Adipose tissue (tissue), 3 donors: ENCODE measurements around the gene VWA5A. TPM values are rescaled to one million over a fixed set of nuclear protein-coding genes. Genes with fewer than 3 reads are reported as not detected.
"Not testable (repeated sequence)": the region's sequence is repeated elsewhere in the genome, so short reads cannot be mapped to it uniquely, and the experiment has no call there.

Source experiments
- H3K27ac ChIP-seq: one replicate; pipeline ENCODE4 v1.5.1; 2013; ENCODE audit warnings: low read depth, low read length
- WGBS, 3 donors: extraction: QIAGEN DNeasy Blood & Tissue Kit; methylation state at CpG; one replicate each; pipeline ENCODE4 v1.1.7; 2013; 5-methylcytosine and 5-hydroxymethylcytosine counted together
- polyA plus RNA-seq, 3 donors: library from polyadenylated mRNA; stranded (reverse); fragments of 200-250 nt; gene quantifications; one replicate each; pipeline ENCODE4 v1.2.3, GENCODE V29; 2013
- donor health status: healthy with polysubstance abuse.
- donor health status: Bipolar disorder and iron deficiency.
- donor health status: healthy.

Gene VWA5A
- polyA plus RNA-seq, 3 donors, result 9.2 to 15.0 (median 10.7) TPM

DNA sequence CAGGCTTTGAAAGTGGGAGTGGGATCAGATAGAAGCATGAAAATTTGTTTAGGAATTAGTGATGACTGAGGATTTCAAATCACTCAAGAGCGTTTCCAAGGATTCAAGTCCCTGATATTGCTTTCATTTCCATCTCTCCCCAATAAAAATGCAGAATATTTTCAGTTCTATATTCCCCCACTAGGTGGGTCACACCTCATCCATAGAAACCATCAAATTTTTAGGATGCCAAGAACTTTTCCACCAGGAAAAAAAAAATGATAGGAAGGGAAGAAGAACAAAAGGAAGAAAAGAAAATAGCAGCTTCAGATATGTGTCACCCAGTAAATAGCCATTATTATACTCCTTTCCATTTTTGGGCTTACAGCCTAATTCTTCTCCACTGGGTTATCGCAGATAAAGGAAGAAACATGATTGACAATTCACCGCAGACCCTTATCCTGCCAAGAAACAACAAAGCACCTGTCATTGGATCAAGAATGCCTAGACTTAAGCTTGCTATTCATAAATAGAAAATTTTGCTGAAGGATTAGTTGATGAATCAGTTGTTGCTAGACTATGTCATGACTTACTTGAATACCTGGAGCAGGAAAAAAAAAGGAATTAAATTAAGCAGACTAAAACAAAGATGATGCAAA lies 37.6 kb downstream of the VWA5A start:
- WGBS, 3 donors, result 84 to 96% (median 91%) methylated on average over 3 of the region's 3 CpGs

DNA sequence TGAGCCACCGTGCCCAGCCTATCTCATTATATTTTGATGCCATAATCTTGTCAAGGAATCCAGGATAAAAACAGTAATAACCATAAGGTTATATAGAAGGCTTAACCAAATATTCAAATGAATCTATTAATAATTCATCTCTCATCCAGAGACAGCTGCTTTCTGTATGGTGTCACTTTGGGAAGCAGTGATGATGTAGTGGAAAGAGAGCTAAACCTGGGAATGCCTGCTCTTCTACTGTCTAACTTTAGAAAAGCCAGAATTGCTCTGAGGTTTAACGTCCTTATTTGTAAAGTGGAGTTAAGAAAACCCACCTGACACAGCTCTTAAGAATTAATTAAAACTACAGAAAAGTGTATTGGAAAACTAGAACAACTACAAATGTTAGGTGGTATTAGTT lies 38.6 kb downstream of the VWA5A start:
- no peak overlapping the region for H3K27ac ChIP-seq
- 75 to 83% (median 78%) methylated on average over 2 of the region's 2 CpGs for WGBS, 3 donors

More for the DNA sequence above, 37.6 kb downstream of the VWA5A start:
- no peak overlapping the region for H3K27ac ChIP-seq

DNA sequence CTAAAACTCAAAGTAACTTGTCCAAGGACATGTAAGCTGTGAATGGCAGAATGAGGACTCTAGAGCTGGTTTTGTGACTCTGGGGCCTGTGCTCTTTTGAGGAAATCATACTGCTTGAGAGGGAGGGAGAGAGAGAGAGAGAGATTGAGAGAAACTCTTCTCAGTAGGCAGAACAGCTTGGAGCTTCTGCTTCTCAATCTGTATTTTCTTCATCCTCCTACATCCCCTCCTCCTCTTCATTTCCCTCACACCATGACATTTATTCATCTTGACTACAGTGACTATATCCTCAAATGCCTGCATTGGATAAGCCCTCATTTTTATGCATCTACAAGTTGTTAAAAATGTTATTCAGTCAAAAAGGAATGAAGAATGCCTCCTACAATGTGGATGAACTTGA lies 44.2 kb downstream of the VWA5A start:
- H3K27ac ChIP-seq, result no peak overlapping the region

DNA sequence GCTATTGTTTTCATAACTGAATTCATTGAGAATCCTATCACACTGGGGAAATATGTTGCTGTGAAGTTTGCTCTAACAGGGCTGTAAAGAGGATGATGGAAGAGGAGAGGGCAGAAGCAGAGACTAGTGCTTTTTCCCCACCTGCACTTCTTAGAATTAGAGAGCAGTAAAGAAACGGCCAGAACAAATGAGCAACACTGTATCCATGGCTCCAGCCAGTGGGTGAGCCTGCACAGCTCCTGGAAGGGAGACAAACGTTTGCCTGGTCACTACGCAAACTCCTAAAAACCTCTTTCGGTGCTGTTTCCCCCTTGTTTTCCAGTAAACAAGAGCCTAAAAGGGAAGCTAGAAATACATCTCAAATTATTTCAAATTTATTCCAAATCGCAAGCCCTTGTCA lies 45.7 kb downstream of the VWA5A start:
- WGBS, 3 donors, result 60 to 81% (median 72%) methylated on average over 5 of the region's 5 CpGs
- H3K27ac ChIP-seq, result no peak overlapping the region

DNA sequence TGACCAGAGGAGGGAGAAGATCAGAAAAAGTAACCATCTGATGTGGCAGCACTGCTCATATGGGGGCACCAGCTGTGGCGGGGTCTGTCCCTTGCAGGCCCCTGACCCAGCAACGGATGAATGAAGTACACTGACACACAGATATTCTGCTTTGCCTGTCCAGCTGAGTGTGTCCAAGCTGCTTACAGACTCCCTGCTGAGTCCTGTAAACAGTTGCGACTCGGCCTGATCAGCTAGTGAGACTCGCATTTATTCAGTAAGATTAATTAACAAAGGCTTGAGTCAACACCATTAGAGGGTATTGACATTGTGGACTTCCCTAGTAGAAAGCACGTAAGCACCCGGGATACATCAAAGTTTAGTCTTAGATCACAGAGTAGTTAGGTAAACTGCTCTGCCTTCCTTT lies 52.6 kb downstream of the VWA5A start:
- WGBS, 3 donors, result 36 to 62% (median 61%) methylated on average over 7 of the region's 7 CpGs
- no peak overlapping the region for H3K27ac ChIP-seq

DNA sequence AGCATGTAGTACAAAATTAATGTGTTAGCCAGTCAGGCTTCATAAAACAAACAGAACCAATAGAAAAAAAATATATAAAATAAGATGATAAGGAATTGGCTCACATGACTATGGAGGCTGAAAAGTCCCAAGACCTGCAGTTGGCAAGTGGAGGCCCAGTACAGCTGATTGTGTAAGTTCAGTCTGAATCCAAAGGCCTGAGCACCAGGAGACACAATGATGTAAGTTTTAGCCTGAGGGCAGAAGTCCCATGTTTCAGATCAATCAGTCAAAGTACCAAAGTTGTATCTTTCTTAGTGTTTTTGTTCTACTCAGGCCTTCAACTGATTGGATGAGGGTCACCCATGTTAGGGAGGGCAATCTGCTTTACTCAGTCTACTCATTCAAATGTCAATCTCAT lies 53.5 kb downstream of the VWA5A start:
- H3K27ac ChIP-seq, result no peak overlapping the region

DNA sequence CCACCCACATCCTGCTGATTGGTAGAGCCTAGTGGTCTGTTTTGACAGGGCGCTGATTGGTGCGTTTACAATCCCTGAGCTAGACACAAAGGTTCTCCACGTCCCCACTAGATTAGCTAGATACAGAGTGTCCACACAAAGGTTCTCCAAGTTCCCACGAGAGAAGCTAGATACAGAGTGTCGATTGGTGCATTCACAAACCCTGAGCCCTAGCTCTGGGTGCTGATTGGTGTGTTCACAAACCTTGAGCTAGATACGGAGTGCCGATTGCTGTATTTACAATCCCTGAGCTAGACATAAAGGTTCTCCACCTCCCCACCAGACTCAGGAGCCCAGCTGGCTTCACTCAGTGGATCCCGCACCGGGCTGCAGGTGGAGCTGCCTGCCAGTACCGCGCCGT lies 55.1 kb downstream of the VWA5A start:
- 80 to 100% methylated on average over 1 to 2 of the region's 12 CpGs; no CpG with 5 or more reads in 1 of the 3 donors for WGBS, 3 donors
- not testable (repeated sequence) for H3K27ac ChIP-seq

DNA sequence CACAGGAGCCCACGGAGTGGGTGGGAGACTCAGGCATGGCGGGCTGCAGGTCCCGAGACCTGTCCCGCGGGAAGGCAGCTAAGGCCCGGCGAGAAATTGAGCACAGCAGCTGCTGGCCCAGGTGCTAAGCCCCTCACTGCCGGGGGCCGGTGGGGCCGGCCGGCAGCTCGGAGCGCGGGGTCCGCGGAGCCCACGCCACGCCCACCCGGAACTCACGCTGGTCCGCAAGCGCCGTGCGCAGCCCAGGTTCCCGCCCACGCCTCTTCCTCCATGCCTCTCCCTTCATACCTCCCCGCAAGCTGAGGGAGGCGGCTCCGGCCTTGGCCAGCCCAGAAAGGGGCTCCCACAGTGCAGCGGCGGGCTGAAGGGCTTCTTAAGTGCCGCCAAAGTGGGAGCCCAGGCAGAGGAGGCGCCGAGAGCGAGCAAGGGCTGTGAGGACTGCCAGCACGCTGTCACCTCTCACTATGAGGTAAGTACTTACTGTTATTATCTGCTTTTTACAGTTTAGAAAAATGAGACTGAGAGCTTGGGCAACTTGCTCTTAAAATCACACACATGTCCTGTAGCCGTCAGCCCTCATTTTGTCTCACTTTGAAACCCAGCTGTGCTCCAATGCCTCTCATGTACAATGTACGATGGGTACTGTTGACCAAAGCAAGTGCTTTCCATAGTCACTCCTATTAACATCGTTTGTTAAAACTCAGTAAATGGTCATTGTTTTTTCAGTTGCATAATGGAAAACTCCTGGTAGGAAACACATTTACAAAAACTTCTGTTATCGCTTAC lies 55.7 kb downstream of the VWA5A start:
- H3K27ac ChIP-seq, result no peak overlapping the region
- WGBS, 3 donors, result 92 to 94% (median 94%) methylated on average over 21 to 36 of the region's 40 CpGs

DNA sequence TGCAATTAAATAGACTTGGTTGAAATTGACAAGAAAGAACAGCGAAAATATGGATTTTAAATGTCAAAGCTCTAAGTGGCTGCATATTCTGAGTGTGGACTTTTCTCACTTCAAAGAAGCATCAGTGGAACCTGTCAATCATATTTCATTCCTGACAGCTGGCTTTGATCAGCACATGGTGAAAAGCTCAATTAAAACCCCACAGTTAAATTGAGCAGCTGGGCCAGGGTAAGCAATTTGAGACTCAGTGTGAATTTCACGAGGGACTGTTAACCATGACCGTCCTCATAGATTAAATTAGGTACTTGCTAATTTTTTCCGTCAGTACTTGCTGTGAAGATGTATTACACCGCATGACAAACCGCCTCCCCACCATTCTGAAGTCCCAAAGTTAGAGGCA lies 56.9 kb downstream of the VWA5A start:
- 83 to 89% (median 83%) methylated on average over 6 of the region's 6 CpGs for WGBS, 3 donors

DNA sequence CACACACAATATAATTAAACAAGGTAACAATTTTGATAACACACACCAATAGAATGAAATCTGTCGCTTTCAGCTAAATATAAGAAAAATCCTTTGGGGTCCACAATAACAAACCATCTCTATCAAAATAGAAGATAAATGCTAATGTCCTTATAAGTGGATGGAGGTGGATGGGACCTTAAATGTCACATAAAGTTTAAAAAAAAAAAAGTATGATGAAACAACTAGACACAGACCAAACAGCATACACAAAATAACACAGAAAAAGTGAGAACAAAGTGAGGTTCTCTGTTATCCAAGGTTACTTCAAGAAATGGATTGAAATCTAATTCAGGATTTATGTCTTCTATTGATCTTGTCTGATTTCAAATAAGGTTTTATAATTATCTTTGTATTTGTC lies 57.3 kb downstream of the VWA5A start:
- WGBS, 3 donors, result 91 to 95% (median 94%) methylated on average over 1 of the region's 1 CpG
- H3K27ac ChIP-seq, result no peak overlapping the region

More for the DNA sequence above, 56.9 kb downstream of the VWA5A start:
- H3K27ac ChIP-seq, result no peak overlapping the region

DNA sequence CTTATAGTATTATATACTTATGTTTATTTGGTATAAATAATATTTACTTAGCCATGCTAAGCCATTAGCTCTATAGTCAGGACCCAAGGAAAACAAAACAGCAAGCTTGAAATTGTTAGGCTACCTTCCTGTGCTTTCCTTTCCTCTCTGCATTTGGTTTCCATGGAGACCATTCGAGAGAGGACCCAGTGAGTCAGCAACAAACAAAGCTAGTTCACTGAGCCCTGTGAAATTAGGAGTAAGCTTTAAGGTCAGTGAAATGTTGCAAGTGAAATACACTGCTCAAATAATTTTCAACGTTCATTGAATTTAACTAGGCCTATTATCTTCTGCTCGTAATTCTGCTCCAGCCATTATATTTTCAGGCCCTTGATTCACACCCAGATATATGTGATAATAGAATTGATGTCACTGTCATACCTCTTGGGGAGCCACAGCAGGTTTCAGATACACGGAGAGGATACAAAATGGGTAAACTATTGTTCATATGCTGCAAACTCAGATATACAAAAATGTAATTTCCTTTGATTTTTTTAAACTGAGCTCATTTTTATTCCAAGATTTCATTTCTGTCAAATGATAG lies 58.8 kb downstream of the VWA5A start:
- no peak overlapping the region for H3K27ac ChIP-seq
- 31 to 41% (median 35%) methylated on average over 4 of the region's 4 CpGs for WGBS, 3 donors

DNA sequence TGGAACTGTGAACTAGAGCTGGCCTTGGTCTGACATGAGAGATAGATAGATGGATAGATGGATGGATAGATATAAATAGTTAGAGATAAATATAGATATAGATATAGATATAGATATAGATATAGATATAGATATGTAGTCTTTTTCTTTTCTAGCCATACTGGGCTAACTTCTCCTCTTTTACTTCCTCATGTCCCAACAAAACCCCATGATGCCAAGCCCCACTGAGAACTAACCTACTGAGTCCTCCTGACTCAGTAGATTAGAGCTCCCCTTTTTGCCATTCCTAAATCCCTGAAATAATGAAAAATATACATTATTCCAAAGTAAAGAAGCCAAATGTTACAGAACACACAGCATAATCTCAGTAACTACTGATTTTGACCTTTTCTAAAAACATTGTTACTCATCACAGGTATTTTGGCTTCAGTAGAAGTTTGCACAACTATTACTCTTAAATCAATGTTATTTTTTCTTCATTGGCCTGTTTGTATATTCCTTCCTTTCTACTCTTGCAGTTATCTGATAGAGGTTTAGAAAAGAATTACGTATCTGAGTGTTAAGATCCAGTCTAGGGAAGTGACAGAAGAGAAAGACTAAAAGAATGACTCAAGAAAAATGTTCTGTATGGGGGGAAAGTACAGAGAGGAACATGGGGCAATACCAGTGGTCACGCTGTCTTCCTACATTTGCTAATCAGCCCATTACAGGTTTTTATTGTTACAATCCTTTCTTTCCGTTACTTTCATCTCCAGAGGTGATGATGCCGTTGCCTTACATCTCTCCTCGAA lies 61.9 kb downstream of the VWA5A start:
- H3K27ac ChIP-seq, result no peak overlapping the region
- WGBS, 3 donors, result 55 to 92% (median 59%) methylated on average over 5 of the region's 5 CpGs

DNA sequence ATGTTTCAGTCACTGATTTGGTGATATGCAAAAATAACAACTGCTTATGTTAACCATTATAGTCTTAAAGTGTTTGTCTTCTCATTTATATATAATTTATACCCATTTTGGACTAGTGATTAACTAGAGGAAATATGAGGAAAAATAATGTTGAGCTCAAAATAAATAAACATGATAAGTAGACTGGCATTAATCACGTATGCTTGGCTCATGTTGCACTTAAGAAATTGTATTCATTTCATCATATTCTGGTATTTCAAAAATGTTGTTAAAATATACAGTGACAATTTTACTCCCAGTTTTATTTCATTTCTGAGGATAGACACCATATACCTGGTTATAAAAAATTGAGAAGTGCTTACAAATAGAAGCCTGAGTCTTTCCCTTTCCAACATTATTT lies 64.1 kb downstream of the VWA5A start:
- 36 to 46% (median 45%) methylated on average over 1 of the region's 1 CpG for WGBS, 3 donors
- H3K27ac ChIP-seq, result no peak overlapping the region

DNA sequence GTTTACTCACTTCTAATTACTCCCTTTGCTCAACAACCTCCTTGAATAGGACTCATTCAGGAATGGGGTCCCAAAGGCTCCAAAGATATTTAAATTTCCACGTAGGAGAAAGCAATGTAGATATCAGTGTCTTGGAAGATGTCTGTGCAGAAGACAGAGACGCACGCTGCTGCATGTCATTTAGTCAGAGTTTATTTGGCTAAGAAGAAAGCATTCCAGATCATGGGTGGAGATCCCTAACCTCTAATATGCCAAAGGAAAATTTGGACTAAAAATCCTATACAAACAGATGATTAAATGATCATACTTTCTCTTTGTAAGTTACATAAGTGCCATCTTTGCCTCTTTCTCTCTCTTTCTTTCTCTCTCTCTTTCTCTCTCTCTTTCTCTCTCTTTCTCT lies 67.8 kb downstream of the VWA5A start, which contains the start of gene OR10D3:
TSS of gene OR10D3 (plus strand) at position 278 of the 400 bp plus-strand sequence. CDS start 1,925 bp downstream, outside the sequence.
- H3K27ac ChIP-seq, result no peak within 1 kb of the TSS
- WGBS, 3 donors, result 29 to 39% (median 36%) methylated on average over 3 of the region's 3 CpGs

DNA sequence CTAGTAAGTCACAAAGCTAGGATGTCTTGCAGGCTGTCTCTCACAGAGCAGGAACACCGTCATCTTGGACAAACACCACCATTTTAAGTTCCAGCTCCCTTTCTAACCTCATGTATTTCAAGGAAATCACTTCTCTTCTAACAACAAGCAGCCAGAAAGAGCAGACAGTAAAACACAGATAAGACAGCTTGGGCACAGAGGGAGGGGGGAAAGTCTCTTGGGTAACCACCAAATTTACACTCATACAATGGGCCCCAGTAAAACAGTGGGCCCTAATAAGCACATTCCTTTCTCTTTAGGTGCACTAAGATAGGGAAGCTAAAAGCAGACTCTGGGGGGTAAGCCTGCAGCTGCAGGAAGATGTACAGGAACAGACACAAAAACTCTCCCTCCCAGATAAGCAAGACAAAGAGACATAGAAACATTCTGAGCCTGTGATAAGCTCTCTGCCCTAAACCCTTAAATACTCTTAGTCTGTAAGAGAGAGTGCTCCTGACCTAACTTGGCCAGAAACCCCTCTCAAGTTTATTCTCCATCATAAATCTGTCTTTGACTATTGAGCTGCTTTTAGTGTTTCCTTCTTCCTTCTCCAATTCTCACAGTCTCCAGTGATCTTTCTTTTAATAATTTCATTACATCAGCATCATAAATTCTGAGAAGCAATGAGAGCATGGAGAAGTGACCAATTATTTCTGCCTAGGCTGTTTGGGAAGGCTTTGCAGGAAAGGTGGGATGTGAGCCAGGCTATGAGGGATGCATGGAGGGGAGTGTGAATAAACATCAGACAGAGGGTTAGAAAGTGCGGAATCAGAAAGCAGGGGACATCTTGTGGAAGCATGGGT lies 75.3 kb downstream of the VWA5A start:
- WGBS, 3 donors, result 59 to 87% (median 71%) methylated on average over 2 of the region's 2 CpGs
- H3K27ac ChIP-seq, result no peak overlapping the region

DNA sequence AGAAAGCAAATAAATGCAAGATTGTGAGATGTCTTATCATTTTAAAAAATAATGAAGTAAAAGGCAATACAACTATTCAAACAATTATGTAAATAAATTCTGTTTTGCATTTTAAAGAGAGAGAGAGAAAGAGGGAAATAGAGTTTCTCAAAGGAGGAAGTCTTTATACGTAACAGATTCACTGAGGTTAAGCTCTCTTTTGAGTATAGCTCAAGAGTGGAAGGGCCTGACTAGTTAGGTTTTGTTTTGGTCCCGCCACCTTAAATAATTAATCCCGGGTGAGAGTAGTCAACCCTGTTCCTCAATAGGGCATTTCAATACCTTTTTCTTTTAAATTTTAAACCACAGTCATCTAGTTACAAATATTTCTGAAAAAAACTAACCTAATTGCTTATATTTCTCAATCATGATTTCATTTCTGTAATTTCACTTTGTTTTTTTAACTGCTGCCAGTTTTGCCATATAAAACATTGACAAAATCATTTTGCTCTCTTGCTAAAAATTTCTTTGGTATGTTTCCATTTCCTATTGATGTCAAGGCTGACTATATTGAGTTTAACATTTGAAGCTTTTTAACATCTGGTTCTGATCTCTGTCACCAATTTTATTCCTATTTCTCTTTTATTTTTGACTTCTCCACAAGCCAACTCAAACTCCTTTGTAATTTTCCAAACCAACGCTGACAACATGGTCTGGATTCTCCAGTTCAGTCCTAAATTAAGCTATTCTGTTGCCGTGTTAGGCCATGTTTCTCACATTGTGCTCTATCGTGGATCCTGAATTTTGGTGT lies 78.2 kb downstream of the VWA5A start:
- H3K27ac ChIP-seq, result no peak overlapping the region
- 69 to 79% (median 70%) methylated on average over 6 of the region's 6 CpGs for WGBS, 3 donors
